Testis (tissue), 2 donors: Measurements from ENCODE around the gene ZFYVE28.

Source experiments
- CTCF ChIP-seq, 3 experiments: fragments of 450-650 bp in 2 of 3; fragments of 200-600 bp in 1 of 3; sonication (generic) in 1 of 3; IDR thresholded peaks; one replicate each; pipeline ENCODE4 v1.5.1; 2016 to 2019; ENCODE audit warnings: antibody characterized with exemption in 3 of 3, mild to moderate bottlenecking in 2 of 3, moderate library complexity in 1 of 3
- POLR2A ChIP-seq: fragments of 450-650 bp; IDR thresholded peaks from one replicate; pipeline ENCODE4 v1.6.1; 2017; ENCODE audit warnings: antibody characterized with exemption, mild to moderate bottlenecking, moderate library complexity

- TF ChIP-seq CTCF (IDR thresholded peaks at IDR 0.05) (no peak), POLR2A (no peak)
Measured at GRCh38 chr4:2366252-2367192, 51.9 kb downstream of the ZFYVE28 start.
